Measurements from ENCODE around the gene DOCK11.

DNA sequence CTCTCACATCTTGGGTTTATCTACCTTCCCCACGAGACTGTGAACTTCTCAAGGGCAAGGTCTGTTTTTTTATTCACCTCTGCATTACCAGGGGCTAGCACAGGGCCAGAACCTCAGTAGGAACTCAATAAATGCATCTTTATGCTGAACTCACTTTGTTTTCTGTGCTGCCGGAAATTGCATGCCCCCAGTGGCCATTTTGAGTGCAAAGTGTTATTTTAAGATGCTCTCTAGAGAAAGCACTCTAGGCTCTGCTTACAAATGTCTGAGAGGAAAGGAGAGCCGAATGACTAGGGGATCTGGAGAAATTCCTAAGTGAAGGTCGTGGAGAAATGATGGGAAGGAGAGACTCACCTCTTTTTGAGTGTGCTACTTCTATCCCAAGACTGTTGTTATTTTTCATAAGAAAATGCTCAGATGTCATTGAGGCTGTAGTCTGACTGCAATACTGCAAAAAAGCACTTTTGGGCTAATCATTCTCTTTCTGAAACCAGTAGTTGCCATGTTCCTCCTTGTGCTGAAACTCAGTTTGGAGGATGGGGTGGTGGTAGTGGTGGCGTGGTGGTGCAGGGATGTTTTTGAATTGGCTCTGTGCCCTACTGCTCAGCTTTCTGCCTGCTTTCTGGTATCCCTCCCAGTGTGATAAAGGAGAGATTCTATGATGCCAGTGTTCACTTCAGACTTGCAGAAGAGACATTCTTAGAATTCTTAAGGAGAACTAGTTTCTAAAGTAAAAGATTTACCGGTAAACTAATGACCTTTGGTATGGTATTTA lies 41.3 kb downstream of the DOCK11 start:
- TF ChIP-seq, protein P1, sequence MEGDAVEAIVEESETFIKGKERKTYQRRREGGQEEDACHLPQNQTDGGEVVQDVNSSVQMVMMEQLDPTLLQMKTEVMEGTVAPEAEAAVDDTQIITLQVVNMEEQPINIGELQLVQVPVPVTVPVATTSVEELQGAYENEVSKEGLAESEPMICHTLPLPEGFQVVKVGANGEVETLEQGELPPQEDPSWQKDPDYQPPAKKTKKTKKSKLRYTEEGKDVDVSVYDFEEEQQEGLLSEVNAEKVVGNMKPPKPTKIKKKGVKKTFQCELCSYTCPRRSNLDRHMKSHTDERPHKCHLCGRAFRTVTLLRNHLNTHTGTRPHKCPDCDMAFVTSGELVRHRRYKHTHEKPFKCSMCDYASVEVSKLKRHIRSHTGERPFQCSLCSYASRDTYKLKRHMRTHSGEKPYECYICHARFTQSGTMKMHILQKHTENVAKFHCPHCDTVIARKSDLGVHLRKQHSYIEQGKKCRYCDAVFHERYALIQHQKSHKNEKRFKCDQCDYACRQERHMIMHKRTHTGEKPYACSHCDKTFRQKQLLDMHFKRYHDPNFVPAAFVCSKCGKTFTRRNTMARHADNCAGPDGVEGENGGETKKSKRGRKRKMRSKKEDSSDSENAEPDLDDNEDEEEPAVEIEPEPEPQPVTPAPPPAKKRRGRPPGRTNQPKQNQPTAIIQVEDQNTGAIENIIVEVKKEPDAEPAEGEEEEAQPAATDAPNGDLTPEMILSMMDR (conservative IDR thresholded peaks at IDR 0.05; ENCODE audit: low read length), result peak; percentile 56
- no peak for TF ChIP-seq EZH2phosphoT487 (IDR thresholded peaks at IDR 0.05; ENCODE audit: borderline replicate concordance)
